ENCODE measurements around the gene PRAF2. TPM values are rescaled to one million over a fixed set of nuclear protein-coding genes. Genes with fewer than 3 reads are reported as not detected.
A peak's percentile ranks its signal among the peaks of the same experiment; 100 is the strongest.

The PRAF2 gene
- total and polyA plus RNA-seq, 9 of the 15 experiments (the other 6 are each of a cell fraction or from before 2014, with no cell fraction given): 0.24 to 5.7 (median 2.0) TPM

- TF ChIP-seq ZBTB12 (CRISPR knock-in tag; IDR thresholded peaks at IDR 0.05) (no peak), PCBP2 (IDR thresholded peaks at IDR 0.05; ENCODE audit: low read depth, low read length, poor library complexity, severe bottlenecking) (no peak), SAFB (IDR thresholded peaks at IDR 0.05; ENCODE audit: borderline replicate concordance, low read depth, low read length) (no peak), ZNF224 (CRISPR knock-in tag; IDR thresholded peaks at IDR 0.05) (no peak), RBM22 (IDR thresholded peaks at IDR 0.05; ENCODE audit: low read depth, low read length, poor library complexity, severe bottlenecking) (peak; percentile 68), TRIM28 (IDR thresholded peaks at IDR 0.05) (no peak), ZC3H11A (IDR thresholded peaks at IDR 0.05; ENCODE audit: low read depth, low read length) (no peak)
- TF ChIP-seq, protein P1, sequence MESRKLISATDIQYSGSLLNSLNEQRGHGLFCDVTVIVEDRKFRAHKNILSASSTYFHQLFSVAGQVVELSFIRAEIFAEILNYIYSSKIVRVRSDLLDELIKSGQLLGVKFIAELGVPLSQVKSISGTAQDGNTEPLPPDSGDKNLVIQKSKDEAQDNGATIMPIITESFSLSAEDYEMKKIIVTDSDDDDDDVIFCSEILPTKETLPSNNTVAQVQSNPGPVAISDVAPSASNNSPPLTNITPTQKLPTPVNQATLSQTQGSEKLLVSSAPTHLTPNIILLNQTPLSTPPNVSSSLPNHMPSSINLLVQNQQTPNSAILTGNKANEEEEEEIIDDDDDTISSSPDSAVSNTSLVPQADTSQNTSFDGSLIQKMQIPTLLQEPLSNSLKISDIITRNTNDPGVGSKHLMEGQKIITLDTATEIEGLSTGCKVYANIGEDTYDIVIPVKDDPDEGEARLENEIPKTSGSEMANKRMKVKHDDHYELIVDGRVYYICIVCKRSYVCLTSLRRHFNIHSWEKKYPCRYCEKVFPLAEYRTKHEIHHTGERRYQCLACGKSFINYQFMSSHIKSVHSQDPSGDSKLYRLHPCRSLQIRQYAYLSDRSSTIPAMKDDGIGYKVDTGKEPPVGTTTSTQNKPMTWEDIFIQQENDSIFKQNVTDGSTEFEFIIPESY (CRISPR knock-in tag; IDR thresholded peaks at IDR 0.05): peak; percentile 79
- TF ChIP-seq, protein P2, sequence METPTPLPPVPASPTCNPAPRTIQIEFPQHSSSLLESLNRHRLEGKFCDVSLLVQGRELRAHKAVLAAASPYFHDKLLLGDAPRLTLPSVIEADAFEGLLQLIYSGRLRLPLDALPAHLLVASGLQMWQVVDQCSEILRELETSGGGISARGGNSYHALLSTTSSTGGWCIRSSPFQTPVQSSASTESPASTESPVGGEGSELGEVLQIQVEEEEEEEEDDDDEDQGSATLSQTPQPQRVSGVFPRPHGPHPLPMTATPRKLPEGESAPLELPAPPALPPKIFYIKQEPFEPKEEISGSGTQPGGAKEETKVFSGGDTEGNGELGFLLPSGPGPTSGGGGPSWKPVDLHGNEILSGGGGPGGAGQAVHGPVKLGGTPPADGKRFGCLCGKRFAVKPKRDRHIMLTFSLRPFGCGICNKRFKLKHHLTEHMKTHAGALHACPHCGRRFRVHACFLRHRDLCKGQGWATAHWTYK (CRISPR knock-in tag; IDR thresholded peaks at IDR 0.05): no peak
These were observed at the start of gene PRAF2 (continued) for GRCh38 chrX:49073601-49074575.
